C4-2B (cell line): ENCODE data around the gene PPP1R14C.

Source experiments
- ZFX ChIP-seq: fragments of 450-650 bp; IDR thresholded peaks from 2 replicates; pipeline ENCODE4 v1.6.1; 2017
- TF ChIP-seq, protein P1 (sequence below): fragments of 450-650 bp; conservative IDR thresholded peaks from 2 replicates; pipeline ENCODE4 v1.5.1; 2017; ENCODE audit warnings: mild to moderate bottlenecking

DNA sequence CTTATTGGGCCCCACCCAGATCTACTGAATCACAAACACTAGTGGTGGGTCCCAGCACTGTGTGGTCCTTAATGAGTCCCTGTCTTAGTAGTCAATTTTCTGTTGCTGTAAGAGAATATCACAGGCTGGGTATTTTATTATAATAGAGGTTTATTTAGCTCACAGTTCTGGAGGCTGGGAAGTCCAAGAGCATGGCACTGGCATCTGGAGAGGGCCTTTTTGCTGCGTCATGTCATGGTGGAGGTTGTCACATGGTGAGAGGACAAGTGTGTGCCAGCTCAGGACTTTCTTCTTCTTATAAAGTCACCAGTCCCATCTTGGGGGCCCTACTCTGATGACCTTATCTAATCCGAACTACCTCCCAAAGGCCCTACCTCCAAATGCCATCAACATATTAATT is 105.0 kb downstream of the PPP1R14C start:
- TF ChIP-seq, protein P1, sequence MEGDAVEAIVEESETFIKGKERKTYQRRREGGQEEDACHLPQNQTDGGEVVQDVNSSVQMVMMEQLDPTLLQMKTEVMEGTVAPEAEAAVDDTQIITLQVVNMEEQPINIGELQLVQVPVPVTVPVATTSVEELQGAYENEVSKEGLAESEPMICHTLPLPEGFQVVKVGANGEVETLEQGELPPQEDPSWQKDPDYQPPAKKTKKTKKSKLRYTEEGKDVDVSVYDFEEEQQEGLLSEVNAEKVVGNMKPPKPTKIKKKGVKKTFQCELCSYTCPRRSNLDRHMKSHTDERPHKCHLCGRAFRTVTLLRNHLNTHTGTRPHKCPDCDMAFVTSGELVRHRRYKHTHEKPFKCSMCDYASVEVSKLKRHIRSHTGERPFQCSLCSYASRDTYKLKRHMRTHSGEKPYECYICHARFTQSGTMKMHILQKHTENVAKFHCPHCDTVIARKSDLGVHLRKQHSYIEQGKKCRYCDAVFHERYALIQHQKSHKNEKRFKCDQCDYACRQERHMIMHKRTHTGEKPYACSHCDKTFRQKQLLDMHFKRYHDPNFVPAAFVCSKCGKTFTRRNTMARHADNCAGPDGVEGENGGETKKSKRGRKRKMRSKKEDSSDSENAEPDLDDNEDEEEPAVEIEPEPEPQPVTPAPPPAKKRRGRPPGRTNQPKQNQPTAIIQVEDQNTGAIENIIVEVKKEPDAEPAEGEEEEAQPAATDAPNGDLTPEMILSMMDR, result no peak
- TF ChIP-seq ZFX, result no peak
